Measurements from ENCODE around the gene SERTM2. TPM values are rescaled to one million over a fixed set of nuclear protein-coding genes. Genes with fewer than 3 reads are reported as not detected.

SERTM2 gene
- total and polyA plus RNA-seq, 2 of the 8 experiments (the other 6 are each of a cell fraction or from before 2014, with no cell fraction given), result 0.45 to 0.58 TPM

- H3K4ac ChIP-seq (replicated peaks; ENCODE audit: insufficient read length, low read depth, low read length), result no peak overlapping the region
- no peaks in the 10 kb centered on the region for H3K79me1 ChIP-seq (ENCODE audit: low read depth, low read length)
- H2AK5ac ChIP-seq (ENCODE audit: low read depth, low read length), result no peak overlapping the region
- H3K27me3 ChIP-seq (replicated peaks in 1 of 4; ENCODE audit: control insufficient read depth in 3 of 4, extremely low read depth in 1 of 4, insufficient read depth in 3 of 4, low read length in 3 of 4), result no peaks in the 10 kb centered on the region
- no peak overlapping the region for H2BK20ac ChIP-seq (ENCODE audit: low read length)
- FAIRE-seq (no peak), DNase-seq (ENCODE audit: low read depth in 1 of 2, low spot score in 2 of 2) (no peak)
- no peak overlapping the region for H3K18ac ChIP-seq (ENCODE audit: extremely low read depth, low read length)
- no peaks in the 10 kb centered on the region for H4K20me1 ChIP-seq (replicated peaks in 1 of 2; ENCODE audit: control insufficient read depth in 1 of 2, insufficient read depth in 2 of 2, low read length in 2 of 2)
- H2AFZ ChIP-seq (ENCODE audit: low read length), result no peak overlapping the region
- no peak overlapping the region for H3K23ac ChIP-seq (ENCODE audit: insufficient read length)
- H2BK12ac ChIP-seq (ENCODE audit: low read depth, low read length), result no peak overlapping the region
- H3K4me1 ChIP-seq (replicated peaks in 1 of 4; ENCODE audit: control insufficient read depth in 3 of 4, insufficient read depth in 4 of 4, low read length in 3 of 4), result no peaks in the 10 kb centered on the region
- H4K91ac ChIP-seq (replicated peaks; ENCODE audit: insufficient read length, low read length), result no peak overlapping the region
- no peak overlapping the region for H3K27ac ChIP-seq (ENCODE audit: low read depth, low read length)
- no peak overlapping the region for H3K9ac ChIP-seq (replicated peaks in 1 of 4; ENCODE audit: extremely low read depth in 1 of 4, low read depth in 3 of 4, low read length in 3 of 4)
- no peak overlapping the region for H2BK15ac ChIP-seq (ENCODE audit: low read length)
- no peak overlapping the region for H2BK5ac ChIP-seq (ENCODE audit: low read depth, low read length)
- H3K23me2 ChIP-seq (ENCODE audit: low read depth, low read length), result no peaks in the 10 kb centered on the region
- H3K36me3 ChIP-seq (ENCODE audit: control insufficient read depth in 2 of 4, insufficient read depth in 4 of 4, low read length in 3 of 4), result no peaks in the 10 kb centered on the region
- no peak overlapping the region for H3K4me2 ChIP-seq (ENCODE audit: insufficient read depth in 1 of 2, low read depth in 2 of 2, low read length in 2 of 2)
- H4K8ac ChIP-seq (ENCODE audit: extremely low read depth, insufficient read depth, low read length), result no peak overlapping the region
- H3K9me3 ChIP-seq (ENCODE audit: insufficient read depth in 2 of 2, low read depth in 1 of 2, low read length in 1 of 2), result no peaks in the 10 kb centered on the region
- no peaks in the 10 kb centered on the region for H3K79me2 ChIP-seq (ENCODE audit: control insufficient read depth in 1 of 2, insufficient read depth in 2 of 2, low read length in 2 of 2)
- POLR2A ChIA-PET (ENCODE audit: partially characterized antibody), result no interaction called here
- no peak overlapping the region for H2BK120ac ChIP-seq (replicated peaks; ENCODE audit: low read depth, low read length)
- H3K14ac ChIP-seq (ENCODE audit: insufficient read length), result no peak overlapping the region
- no peak overlapping the region for H4K5ac ChIP-seq (ENCODE audit: insufficient read length, low read depth, low read length)
- H3K56ac ChIP-seq (replicated peaks; ENCODE audit: insufficient read length, low read depth, low read length), result no peak overlapping the region
- CTCF ChIA-PET (ENCODE audit: partially characterized antibody), result interaction anchor here (0.5 kb wide), 1 partner anchor 37 kb away, joined by 4 read pairs; no protein-coding TSS in a partner anchor
- H3K4me3 ChIP-seq (ENCODE audit: extremely low read depth in 1 of 4, insufficient read depth in 2 of 4, low read depth in 3 of 4, low read length in 4 of 4), result no peak overlapping the region
- no peak for TF ChIP-seq KDM1A (IDR thresholded peaks at IDR 0.05; ENCODE audit: borderline replicate concordance, low read length)
- TF ChIP-seq BRCA1 (IDR thresholded peaks at IDR 0.05; ENCODE audit: low read depth, low read length), result no peak
- TF ChIP-seq USF2 (IDR thresholded peaks at IDR 0.05; ENCODE audit: low read length), result no peak
- no peak for TF ChIP-seq BCL11A (IDR thresholded peaks at IDR 0.05; ENCODE audit: low read depth in 2 of 2, low read length in 2 of 2)
- no peak for TF ChIP-seq TCF12 (IDR thresholded peaks at IDR 0.05; ENCODE audit: low read depth, low read length)
- TF ChIP-seq POLR2A (IDR thresholded peaks at IDR 0.05; ENCODE audit: control extremely low read depth in 1 of 2, low read depth in 2 of 2, low read length in 2 of 2), result no peak
- no peak for TF ChIP-seq KDM4A (IDR thresholded peaks at IDR 0.05; ENCODE audit: low read depth, low read length, severe bottlenecking)
- no peak for TF ChIP-seq TBP (IDR thresholded peaks at IDR 0.05; ENCODE audit: low read depth, low read length)
- TF ChIP-seq RAD21 (IDR thresholded peaks at IDR 0.05 in 1 of 2, conservative IDR thresholded peaks at IDR 0.05 in 1 of 2; ENCODE audit: low read depth in 2 of 2, low read length in 2 of 2), result no peak
- TF ChIP-seq SP2 (IDR thresholded peaks at IDR 0.05; ENCODE audit: low read length), result no peak
- TF ChIP-seq CBX5 (IDR thresholded peaks at IDR 0.05; ENCODE audit: low read depth, low read length), result no peak
- no peak for TF ChIP-seq NANOG (IDR thresholded peaks at IDR 0.05; ENCODE audit: insufficient read depth, low read depth, low read length, poor library complexity, severe bottlenecking)
- TF ChIP-seq POLR2AphosphoS5 (IDR thresholded peaks at IDR 0.05; ENCODE audit: low read depth, low read length), result no peak
- no peak for TF ChIP-seq MAX (IDR thresholded peaks at IDR 0.05)
- no peak for TF ChIP-seq FOSL1 (IDR thresholded peaks at IDR 0.05; ENCODE audit: insufficient read depth, low read depth, low read length)
Measured at GRCh38 chrX:111481896-111482295, 29.5 kb upstream of the SERTM2 start.
